ENCODE results near the gene KRABD2.

Gene KRABD2

GRCh38 chr17:8402921-8403536 lies 26.5 kb upstream of the KRABD2 start:
- no peak for TF ChIP-seq CTCF (IDR thresholded peaks at IDR 0.05)
- Histone ChIP-seq H2AFZ (ENCODE audit: insufficient read depth, low read depth, low read length, poor library complexity, severe bottlenecking) (no peak overlapping the region), H3K9me3 (replicated peaks in 1 of 2; ENCODE audit: control insufficient read depth in 1 of 2, insufficient read depth in 1 of 2, low read length in 2 of 2) (no peaks in the 10 kb centered on the region), H3K4me1 (ENCODE audit: control insufficient read depth in 1 of 2, insufficient read depth in 2 of 2, low read length in 2 of 2) (no peaks in the 10 kb centered on the region), H3K27ac (ENCODE audit: low read depth in 1 of 2, low read length in 2 of 2) (no peak overlapping the region), H3K79me2 (ENCODE audit: insufficient read depth, low read length) (no peaks in the 10 kb centered on the region), H3K4me2 (replicated peaks; ENCODE audit: extremely low read depth, low read length, poor library complexity, severe bottlenecking) (no peak overlapping the region), H3K9ac (ENCODE audit: insufficient read depth, low read length, poor library complexity, severe bottlenecking) (no peak overlapping the region), H3K36me3 (replicated peaks in 1 of 2; ENCODE audit: control insufficient read depth in 1 of 2, insufficient read depth in 2 of 2, low read length in 2 of 2) (no peaks in the 10 kb centered on the region), H4K20me1 (ENCODE audit: insufficient read depth, low read length) (no peaks in the 10 kb centered on the region), H3K27me3 (ENCODE audit: control insufficient read depth in 2 of 2, insufficient read depth in 2 of 2, low read length in 2 of 2) (peaks cover 0 to under 1% of the 10 kb centered on the region in 2 donors), H3K4me3 (replicated peaks in 1 of 3; ENCODE audit: low read depth in 2 of 3, low read length in 3 of 3) (no peak overlapping the region)
- no peak for DNase-seq
- H3K9me3 Mint-ChIP-seq = no peaks in the 10 kb centered on the region
- H3K36me3 Mint-ChIP-seq = no peaks in the 10 kb centered on the region
- intact Hi-C loops (cut with micrococcal nuclease) = no loop called here
- 96% methylated on average over 6 of the region's 11 CpGs for WGBS (ENCODE audit: insufficient coverage)
- H3K4me1 Mint-ChIP-seq = no peaks in the 10 kb centered on the region
- no peak overlapping the region for H3K4me3 Mint-ChIP-seq
- H3K27ac Mint-ChIP-seq = no peak overlapping the region
- peaks cover 4 to 11% (median 6%) of the 10 kb centered on the region in 3 donors for H3K27me3 Mint-ChIP-seq (ENCODE audit: low read depth in 3 of 3)

GRCh38 chr17:8401107-8401506 lies 24.6 kb upstream of the KRABD2 start:
- intact Hi-C loops (cut with micrococcal nuclease) = no loop called here
- H3K4me3 ChIP-seq (replicated peaks in 1 of 3; ENCODE audit: low read depth in 2 of 3, low read length in 3 of 3) = no peak overlapping the region
- no peaks in the 10 kb centered on the region for H3K9me3 Mint-ChIP-seq
- no peak overlapping the region for H3K27ac Mint-ChIP-seq
- H3K27ac ChIP-seq (ENCODE audit: low read depth in 1 of 2, low read length in 2 of 2) = no peak overlapping the region
- H3K36me3 Mint-ChIP-seq = no peaks in the 10 kb centered on the region
- H3K9me3 ChIP-seq (replicated peaks in 1 of 2; ENCODE audit: control insufficient read depth in 1 of 2, insufficient read depth in 1 of 2, low read length in 2 of 2) = no peaks in the 10 kb centered on the region
- no peak overlapping the region for H3K9ac ChIP-seq (ENCODE audit: insufficient read depth, low read length, poor library complexity, severe bottlenecking)
- H3K79me2 ChIP-seq (ENCODE audit: insufficient read depth, low read length) = no peaks in the 10 kb centered on the region
- no peak for DNase-seq
- no peak for TF ChIP-seq CTCF (IDR thresholded peaks at IDR 0.05)
- 100% methylated on average over 1 of the region's 2 CpGs for WGBS (ENCODE audit: insufficient coverage)
- H3K4me3 Mint-ChIP-seq = no peak overlapping the region
- H3K4me1 ChIP-seq (ENCODE audit: control insufficient read depth in 1 of 2, insufficient read depth in 2 of 2, low read length in 2 of 2) = no peaks in the 10 kb centered on the region
- H3K27me3 Mint-ChIP-seq (ENCODE audit: low read depth in 3 of 3) = peaks cover 6 to 13% (median 13%) of the 10 kb centered on the region in 3 donors
- H4K20me1 ChIP-seq (ENCODE audit: insufficient read depth, low read length) = no peaks in the 10 kb centered on the region
- peaks cover 2% of the 10 kb centered on the region for H3K4me1 Mint-ChIP-seq
- H2AFZ ChIP-seq (ENCODE audit: insufficient read depth, low read depth, low read length, poor library complexity, severe bottlenecking) = no peak overlapping the region
- H3K4me2 ChIP-seq (replicated peaks; ENCODE audit: extremely low read depth, low read length, poor library complexity, severe bottlenecking) = no peak overlapping the region
- no peaks in the 10 kb centered on the region for H3K36me3 ChIP-seq (replicated peaks in 1 of 2; ENCODE audit: control insufficient read depth in 1 of 2, insufficient read depth in 2 of 2, low read length in 2 of 2)
- peaks cover 0 to 10% of the 10 kb centered on the region in 2 donors for H3K27me3 ChIP-seq (ENCODE audit: control insufficient read depth in 2 of 2, insufficient read depth in 2 of 2, low read length in 2 of 2)
